Stimulated activated CD8-positive, alpha-beta memory T cell treated with anti-CD3 and anti-CD28 coated beads, Interleukin-7, amount 100 ng/mL, for 1 hour (primary cell): ENCODE data around the gene KIF11.
"Not testable (repeated sequence)": the region's sequence is repeated elsewhere in the genome, so short reads cannot be mapped to it uniquely, and the experiment has no call there.

Experiments
- DNase-seq, 2 donors: peaks; one replicate each; pipeline ENCODE4 v3.0.0-alpha.2; 2020; ENCODE audit warnings: low read depth in 2 of 2

The KIF11 gene

DNA sequence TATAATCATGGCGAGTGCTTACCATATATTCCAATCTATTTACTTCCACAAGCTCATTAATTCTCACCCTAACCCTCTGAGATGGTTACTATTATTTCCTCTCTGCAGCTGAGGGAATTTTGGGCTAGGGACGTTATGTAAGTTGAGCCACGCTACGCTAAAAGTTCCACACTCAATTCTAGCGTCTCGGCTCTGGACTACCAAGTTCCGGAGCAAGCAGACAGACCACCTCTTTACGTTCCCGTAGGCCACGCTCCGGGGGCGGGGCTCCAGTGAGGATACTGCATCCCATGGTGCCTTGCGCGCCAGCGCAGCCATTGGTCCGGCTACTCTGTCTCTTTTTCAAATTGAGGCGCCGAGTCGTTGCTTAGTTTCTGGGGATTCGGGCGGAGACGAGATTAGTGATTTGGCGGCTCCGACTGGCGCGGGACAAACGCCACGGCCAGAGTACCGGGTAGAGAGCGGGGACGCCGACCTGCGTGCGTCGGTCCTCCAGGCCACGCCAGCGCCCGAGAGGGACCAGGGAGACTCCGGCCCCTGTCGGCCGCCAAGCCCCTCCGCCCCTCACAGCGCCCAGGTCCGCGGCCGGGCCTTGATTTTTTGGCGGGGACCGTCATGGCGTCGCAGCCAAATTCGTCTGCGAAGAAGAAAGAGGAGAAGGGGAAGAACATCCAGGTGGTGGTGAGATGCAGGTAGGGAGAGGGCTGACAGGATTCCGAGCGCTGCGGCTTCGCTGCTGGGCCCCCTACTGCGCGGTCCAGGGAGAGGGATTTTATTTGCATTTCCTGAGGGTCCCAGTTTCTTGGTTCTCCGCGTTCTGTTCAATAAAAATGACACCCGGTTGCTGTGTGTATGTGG lies at the start of gene KIF11:
TSS of gene KIF11 (plus strand) at position 370 of the 858 bp plus-strand sequence. CDS start at position 616, 246 bp downstream.
- DNase-seq = peak; percentile 90 to 92

DNA sequence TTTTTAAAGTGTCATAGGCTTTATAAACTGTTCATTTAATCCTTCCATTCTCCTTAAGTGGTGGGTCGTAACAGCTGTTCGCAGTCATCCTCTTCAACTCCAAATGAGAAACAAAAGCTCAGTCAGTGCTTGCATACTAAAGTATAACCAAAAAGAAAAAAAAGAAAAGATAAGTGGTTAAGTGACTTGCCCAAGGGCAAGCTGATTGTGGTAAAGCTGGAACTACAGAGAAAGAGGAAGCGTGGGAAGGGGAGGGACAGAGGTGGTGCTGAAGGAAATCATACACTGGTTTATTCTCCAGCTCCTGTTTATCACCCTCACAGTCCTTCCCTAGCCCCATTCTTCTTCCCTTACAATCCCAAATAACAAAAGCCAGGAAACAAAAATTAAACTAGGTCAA lies 48.6 kb upstream of the KIF11 start:
- DNase-seq = no peak

DNA sequence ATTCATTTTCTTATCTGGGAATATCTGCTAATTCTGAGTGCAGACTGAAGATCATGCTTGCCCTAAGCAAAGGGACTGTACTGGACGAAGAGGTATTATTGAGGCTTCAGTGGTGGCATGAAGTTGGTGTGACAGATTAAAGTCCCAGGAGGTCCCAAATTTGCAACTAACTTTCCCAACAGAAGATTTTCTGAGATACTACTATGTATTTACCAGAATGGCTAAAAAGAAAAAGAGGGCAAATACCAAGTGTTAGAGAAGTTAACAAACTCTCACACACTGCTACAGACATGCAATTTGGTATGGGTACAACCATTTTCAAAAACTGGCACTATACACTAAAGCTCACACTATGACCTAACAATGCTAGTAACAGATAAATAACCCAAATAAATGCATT lies 47.4 kb upstream of the KIF11 start:
- no peak for DNase-seq

DNA sequence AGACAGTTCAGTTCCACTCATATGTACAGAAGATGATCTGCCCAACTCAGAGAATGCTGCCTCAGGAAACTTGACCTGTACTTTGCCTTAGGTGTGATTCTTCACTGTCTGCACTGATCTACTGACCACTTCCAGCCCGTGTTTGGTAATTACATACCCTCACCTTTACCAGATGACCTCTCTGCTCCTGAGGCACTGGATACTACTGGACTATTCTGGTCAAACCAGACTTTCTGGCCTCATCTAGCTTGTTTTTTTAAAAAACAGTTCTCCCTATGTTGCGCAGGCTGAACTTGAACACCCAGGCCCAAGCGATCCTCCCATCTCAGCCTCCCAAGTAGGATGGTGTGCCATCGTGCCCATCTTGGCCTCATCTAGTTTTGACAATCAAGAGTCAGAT lies 45.3 kb upstream of the KIF11 start:
- no peak for DNase-seq

DNA sequence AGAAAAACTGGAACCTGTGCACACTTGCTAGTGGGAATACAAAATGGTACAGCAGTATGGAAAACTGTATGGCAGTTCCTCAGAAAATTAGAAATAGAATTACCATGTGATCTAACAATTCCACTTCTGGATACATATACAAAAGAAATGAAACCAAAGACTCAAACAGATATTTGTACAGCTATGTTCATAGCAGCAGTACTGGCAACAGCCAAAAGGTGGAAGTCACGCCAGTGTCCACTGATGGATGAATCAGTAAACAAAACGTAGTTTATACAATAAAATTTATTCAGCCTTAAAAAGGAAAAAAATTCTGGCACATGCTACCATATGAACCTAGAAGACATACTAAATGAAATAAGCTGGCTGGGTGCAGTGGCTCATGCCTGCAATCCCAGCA lies 42.0 kb upstream of the KIF11 start:
- DNase-seq = no peak

DNA sequence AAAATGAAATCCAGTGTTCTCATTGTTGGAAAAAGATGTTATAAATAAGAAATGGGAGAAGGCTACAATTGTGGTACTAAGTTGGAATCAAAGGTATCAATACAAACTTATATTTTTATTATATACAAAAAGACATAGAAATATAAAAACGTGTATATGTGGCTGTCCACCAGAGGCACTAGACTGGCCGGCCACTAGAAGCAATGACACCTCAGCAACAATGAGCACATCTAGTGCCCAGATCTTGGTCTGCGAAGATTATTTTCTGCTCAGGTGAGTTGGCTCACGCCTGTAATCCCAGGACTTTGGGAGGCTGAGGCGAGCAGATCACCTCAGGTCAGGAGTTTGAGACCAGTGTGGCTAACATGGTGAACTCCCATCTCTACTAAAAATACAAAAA lies 40.6 kb upstream of the KIF11 start:
- DNase-seq = no peak

DNA sequence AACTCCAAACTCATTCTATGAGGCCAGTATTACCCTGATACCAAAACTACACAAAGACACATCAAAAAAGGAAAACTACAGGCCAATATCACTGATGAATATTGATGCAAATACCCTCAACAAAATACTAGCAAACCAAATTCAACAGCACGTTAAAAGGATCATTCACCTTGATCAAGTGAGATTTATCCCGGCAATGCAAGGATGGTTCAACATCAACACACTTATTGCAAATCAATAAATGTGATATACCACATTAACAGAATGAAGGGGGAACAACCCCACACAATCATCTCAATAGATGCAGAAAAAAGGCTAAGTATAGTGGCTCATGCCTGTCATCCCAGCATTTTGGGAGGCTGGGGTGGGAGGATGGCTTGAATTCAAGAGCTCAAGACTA lies 39.0 kb upstream of the KIF11 start:
- no peak for DNase-seq

DNA sequence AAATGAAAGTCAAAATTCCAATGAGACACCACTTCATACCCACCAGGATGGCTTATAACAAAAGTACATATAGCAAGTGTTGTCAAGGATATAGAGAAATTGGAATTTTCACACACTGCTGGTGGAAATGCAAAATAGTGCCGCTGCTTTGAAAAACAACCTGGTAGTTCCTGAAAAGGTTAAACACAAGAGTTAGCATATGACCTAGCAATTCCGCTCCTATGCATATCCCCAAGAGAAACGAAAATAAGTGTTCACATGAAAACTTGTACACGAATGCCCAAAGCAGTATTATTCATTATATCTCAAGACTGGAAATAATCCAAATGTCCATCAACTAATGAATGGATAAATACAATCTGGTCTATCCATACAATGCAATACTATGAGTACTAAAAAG lies 33.9 kb upstream of the KIF11 start:
- no peak for DNase-seq

DNA sequence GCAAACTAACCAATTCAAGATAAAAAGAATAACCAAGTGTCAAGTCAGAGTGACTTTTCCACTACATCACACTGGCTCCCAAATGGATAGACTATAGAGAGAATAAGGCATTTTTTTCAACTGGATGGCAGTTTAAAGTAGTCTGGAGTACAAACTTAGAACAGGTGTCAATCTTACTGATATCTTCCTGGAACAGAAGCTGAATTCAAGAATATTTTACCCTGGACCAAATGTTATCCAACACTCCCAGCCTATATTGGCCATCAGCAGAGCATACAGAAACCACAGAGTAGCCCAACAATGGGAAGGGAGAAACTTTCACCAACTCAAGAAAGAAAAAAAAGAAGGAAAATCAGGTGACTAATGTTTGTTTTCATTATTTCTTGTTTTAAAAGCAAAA lies 30.5 kb upstream of the KIF11 start:
- DNase-seq = no peak

DNA sequence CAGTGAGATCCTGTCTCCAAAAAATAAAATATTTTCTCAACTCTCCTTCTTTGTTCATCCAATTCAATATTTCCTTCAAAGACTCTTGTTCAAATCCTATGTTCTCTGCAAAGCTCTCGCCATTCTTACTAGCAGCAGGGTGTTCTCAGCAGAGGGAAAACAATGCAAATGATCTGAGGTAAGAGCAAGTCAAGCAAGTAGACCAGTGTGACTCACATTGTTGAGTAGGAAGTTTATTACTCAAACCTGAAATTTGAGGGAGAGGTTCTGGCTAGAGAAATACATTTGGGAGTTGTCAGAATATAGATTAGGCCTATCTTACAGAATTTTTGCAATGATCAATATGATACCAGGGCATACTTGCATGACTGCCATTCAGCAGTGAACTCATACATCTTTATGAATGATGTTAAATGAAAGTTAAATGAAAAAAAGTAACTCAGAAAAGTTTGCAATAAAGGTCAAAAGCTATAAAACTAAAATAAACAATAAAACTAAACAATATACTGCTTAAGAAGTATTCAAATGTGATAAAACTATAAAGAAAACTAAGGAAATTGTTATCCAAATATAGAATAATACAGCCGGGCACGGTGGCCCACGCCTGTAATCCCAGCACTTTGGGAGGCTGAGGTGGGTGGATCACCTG lies 24.9 kb upstream of the KIF11 start:
- no peak for DNase-seq

DNA sequence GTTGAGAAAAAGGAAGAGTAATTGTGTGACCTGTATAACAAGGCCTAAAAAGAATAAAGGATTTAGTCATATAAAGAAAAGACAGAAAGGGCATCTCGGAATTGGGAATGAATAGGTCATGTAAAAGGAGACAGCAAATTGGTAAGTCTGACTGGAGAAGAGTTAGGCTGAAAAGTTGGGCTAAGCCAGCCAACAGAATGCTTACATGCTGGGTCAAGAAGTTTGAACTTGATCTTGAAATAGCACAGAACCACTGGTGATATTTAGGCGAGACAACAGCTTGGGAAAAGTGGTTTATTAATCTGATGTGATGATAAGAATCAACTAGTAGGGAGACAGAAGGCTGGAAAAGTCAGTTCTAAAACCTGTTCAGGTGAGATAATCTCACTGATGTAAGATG lies 23.9 kb upstream of the KIF11 start:
- DNase-seq = no peak

DNA sequence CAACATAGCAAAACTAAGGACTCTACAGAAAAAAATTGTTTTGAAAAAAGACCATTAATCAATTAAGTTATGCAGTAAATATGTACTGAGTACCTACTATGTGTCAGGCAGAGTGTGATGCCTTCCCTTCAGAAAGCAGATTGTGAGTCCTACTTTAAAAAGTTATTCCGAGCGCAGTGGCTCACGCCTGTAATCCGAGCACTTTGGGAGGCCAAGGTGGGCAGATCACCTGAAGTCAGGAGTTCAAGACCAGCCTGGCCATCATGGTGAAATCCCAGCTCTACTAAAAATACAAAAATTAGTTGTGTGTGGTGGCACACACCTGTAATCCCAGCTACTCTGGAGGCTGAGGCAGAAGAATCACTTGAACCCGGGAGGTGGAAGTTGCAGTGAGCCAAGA lies 23.3 kb upstream of the KIF11 start:
- DNase-seq = not testable (repeated sequence)

DNA sequence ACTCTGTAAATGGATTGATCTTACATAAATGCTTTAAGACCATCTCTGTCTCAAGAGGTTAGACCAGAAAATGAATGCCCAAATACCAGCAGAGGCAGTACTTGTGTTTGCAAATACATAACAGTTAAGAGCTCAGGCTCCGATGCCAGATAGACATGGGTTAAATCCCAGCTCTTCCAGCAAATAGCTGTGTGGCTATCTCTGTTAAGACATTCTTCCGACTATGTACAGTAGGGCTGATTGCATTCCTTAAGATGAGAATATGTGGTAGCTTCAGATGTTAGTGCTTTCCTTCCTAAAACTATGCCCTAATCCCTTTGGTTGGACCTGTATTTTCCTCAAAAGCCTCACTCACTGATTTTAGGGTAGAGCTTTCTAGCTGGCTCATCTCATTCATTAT lies 21.3 kb upstream of the KIF11 start:
- no peak for DNase-seq

DNA sequence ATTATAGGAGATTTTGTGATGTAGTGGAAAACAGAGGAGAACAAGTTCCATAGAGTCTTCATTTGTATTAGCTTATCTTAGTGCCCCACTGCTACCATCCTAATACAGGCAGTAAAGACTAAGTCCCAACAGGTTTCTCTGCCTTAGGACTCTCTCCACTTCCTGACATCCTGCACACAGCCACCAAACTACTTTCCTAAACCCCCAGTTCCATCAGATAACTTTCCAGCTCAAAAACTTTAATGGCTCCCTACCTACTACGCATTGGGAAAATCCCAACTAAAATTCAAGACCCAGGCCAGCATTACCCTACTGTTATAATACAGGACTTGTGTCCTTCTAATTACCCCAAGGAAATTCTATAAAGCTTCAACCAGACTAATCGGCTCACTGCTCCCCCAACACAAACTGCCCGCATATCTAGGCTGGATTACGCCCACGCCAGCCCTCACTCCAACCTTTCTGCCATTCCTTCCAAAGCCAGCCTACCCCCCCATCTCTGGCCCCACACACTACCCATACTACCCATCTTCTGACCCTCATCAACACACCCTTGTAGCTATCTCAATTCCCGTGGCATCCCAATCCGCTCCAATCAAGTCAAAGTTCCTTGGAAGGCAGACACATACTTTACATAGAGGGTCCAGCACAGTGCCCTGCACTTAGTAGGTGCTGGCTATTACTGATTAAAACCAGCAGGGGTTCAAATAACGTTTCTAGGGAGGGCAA lies 20.4 kb upstream of the KIF11 start:
- DNase-seq = no peak

DNA sequence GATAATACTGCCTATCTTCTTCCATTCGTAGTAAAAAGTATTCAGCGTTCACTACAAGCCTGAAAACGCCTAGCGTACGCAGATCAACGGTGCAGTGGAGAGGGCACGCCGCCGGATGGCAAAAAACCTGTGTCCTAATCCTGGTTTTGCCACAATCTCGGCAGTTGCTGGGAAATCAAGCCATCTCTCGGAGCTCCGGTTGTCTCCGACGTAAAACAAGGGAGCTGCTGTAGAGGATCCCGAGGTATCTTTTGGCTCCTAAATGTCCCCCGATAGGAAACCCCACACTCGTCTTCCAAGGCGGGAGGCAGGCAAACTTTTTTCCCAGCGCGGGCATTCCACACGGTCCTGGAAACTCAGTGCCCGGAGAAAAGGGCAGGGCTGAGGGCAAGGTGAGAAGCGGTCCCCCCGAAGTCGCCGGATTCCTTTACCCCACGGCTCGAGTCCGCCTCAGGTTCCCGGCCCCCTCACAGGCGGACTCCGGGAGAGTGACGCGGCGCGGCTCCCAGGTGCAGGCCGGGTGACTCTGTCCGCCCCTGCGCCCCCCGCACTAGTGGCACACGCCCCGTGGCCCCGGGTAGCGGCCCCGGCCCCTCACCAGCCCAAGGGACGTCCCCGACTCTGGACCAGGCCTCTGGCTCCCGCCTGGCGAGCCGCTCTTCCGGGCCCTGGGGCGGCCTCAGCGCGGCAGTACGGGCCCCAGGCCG lies 19.7 kb upstream of the KIF11 start:
- DNase-seq = no peak

DNA sequence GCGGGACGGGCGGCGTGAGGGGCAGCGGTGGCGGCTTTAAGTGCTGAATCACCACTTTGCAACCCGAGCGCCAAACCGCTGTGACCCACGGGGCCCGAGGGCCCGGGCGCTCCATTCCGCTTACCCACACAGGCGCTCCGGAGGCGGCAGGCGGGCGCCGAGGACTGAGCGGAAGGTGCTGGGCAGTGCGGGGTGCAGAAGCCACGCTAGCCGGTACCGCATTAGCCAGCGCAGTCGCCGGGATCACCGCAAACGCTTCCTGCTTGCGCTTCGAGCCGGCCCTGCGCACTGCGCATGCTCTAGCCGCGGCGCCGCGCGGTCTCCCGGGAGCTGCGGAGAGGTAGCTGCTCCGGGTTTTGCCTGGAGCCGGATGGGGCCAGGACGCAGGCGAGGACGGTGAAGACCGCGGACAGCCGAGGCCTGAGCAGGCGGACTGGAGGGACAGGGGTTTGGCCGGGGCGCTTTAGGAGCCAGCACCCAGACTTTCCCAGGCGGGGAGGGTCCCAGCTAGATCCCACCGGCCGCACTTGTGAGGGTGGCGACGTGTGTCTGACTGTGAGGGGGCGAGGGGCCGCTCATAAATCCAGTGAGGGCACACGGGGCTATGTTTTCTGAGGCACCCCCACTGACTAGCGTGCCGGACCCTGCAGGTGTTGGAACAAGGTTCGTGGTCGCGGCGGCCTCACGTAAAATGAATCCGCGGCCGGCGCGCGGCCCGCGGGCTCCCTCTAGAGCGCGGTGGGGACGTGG lies 19.0 kb upstream of the KIF11 start, which contains the start of gene IDE:
TSS of gene IDE (minus strand) at position 296 of the 750 bp plus-strand sequence. CDS start at position 222, 74 bp downstream.
- DNase-seq = peak; percentile 56 to 58

DNA sequence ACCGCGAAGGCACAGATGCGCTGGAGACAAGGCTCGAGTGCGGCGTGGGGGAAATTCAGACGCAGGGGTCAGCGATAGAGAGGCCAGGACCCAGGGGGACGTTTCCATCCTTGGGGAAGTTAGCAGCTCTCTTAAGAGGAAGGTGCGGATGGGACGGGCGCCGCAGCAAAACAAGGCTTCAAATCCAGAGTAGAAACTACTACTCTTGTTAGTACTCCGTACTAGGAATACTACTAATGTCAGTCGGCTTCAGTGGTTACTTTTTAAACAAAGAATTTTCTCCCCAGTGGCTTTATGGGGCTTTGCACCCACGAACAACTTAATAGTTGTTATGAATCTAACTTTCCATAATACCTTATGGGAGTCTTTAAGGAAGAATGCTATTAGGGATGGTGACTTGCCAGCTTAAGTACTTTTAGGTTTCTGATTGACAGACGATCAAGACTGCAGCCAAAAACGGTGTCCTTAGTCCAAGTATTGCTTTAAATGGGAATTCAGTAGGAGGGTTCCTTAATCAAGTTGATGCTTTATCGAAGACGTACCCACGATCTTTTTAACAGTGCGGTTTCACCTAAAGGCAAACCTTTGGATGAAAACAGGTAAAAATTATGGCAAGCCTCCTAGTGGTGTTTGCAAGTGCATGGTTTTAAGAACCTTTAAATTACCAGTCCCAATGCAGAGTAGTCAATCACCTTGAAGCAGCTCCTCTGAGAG lies 18.2 kb upstream of the KIF11 start:
- no peak for DNase-seq

DNA sequence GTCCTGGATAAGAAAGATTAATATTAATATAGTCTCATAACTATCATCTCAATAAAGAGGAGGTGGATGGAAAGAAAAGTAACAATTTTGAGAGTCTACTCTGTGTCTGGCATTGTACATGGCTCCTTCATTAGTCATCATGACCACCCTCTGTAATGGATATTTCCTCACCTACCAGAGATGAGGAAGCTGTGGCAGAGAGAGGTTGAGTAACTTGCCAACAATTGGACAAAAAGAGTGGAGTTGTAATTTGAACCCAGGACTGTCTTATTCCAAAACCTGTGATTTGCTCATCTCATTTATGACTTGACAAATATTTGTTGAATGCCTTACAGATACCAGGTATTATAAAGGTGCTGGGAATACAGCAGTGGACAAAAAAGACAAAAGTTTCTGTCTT lies 17.0 kb upstream of the KIF11 start:
- DNase-seq = no peak

DNA sequence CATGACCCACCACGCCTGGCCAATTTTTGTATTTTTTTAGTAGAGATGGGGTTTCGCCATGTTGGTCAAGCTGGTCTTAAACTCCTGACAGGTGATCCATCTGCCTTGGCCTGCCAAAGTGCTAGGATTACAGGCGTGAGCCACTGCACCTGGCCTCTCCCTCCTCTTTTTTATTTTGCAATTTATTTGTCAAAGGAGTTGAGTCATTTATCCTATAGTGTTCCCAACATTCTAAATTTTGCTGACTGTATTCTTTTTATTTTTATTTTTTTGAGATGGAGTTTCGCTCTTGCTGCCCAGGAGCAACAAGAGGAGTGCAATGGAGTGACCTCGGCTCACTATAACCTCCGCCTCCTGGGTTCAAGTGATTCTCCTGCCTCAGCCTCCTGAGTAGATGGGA lies 10.6 kb upstream of the KIF11 start:
- not testable (repeated sequence) for DNase-seq
